T1000 (cell line): ENCODE data around the gene EML1.

Source experiments
- DNase-seq: peaks from one replicate; lab custom pipeline; 2025; ENCODE audit warnings: mixed read lengths; lab: John Stamatoyannopoulos, UW

Gene EML1

GRCh38 chr14:99872786-99873440 lies 79.7 kb downstream of the EML1 start:
- no peak for DNase-seq

GRCh38 chr14:99873653-99874052 lies 80.4 kb downstream of the EML1 start:
- DNase-seq: no peak

GRCh38 chr14:99874306-99874705 lies 81.1 kb downstream of the EML1 start:
- DNase-seq: no peak

GRCh38 chr14:99875421-99875820 lies 82.2 kb downstream of the EML1 start:
- no peak for DNase-seq

- no peak for DNase-seq
Measured at GRCh38 chr14:99875836-99876235, 82.6 kb downstream of the EML1 start.

GRCh38 chr14:99876406-99876805 lies 83.2 kb downstream of the EML1 start:
- DNase-seq: no peak

- DNase-seq: no peak
Measured at GRCh38 chr14:99878563-99878962, 85.3 kb downstream of the EML1 start.

GRCh38 chr14:99879401-99880295 lies 86.4 kb downstream of the EML1 start:
- DNase-seq: no peak

- no peak for DNase-seq
Measured at GRCh38 chr14:99880651-99881420, 87.6 kb downstream of the EML1 start.

- no peak for DNase-seq
Measured at GRCh38 chr14:99883866-99884650, 90.8 kb downstream of the EML1 start.

- no peak for DNase-seq
Measured at GRCh38 chr14:99884834-99885648, 91.8 kb downstream of the EML1 start.

- DNase-seq: no peak
Measured at GRCh38 chr14:99885649-99885958, 92.4 kb downstream of the EML1 start.

- no peak for DNase-seq
Measured at GRCh38 chr14:99887407-99887806, 94.2 kb downstream of the EML1 start.

- no peak for DNase-seq
Measured at GRCh38 chr14:99888149-99888548, 94.9 kb downstream of the EML1 start.

GRCh38 chr14:99889268-99889667 lies 96.1 kb downstream of the EML1 start:
- DNase-seq: no peak

GRCh38 chr14:99891266-99891665 lies 98.1 kb downstream of the EML1 start:
- DNase-seq: no peak

GRCh38 chr14:99891900-99892299 lies 98.7 kb downstream of the EML1 start:
- DNase-seq: no peak

- DNase-seq: no peak
Measured at GRCh38 chr14:99892406-99892805, 99.2 kb downstream of the EML1 start.

GRCh38 chr14:99896361-99896760 lies 103.1 kb downstream of the EML1 start:
- DNase-seq: no peak

GRCh38 chr14:99899578-99900178 lies 106.5 kb downstream of the EML1 start:
- DNase-seq: no peak

GRCh38 chr14:99902925-99903324 lies 109.7 kb downstream of the EML1 start:
- DNase-seq: no peak
